MCF 10A (cell line): Measurements from ENCODE around the gene KCNJ10. TPM values are rescaled to one million over a fixed set of nuclear protein-coding genes. Genes with fewer than 3 reads are reported as not detected.

Experiments
- BruUV-seq: library from RNA; stranded (reverse); fragments of 400-500 nt; replicated peaks from 2 replicates; lab custom pipeline; 2021; lab: Mats Ljungman, UMichigan
- CTCF ChIA-PET: fragments of 300-600 bp; sonication (Branson Sonifier 250); formaldehyde crosslinking; extraction: SDS; loops from one replicate; lab custom pipeline; 2021; ENCODE audit warnings: antibody characterized with exemption, inconsistent platforms; lab: Yijun Ruan, JAX
- POLR2A ChIA-PET: fragments of 300-600, 350-650 bp; sonication (Branson Sonifier 250); formaldehyde crosslinking; extraction: SDS; loops from one replicate; lab custom pipeline; 2020; ENCODE audit warnings: antibody characterized with exemption, inconsistent platforms; lab: Yijun Ruan, JAX
- DNase-seq: peaks from one replicate; pipeline ENCODE4 v3.0.0-alpha.2; 2018; ENCODE audit not compliant: unreplicated experiment
- H3K27ac Mint-ChIP-seq: one replicate; pipeline ENCODE4 v1.8.0; 2022; ENCODE audit warnings: mild to moderate bottlenecking, low read depth, mixed read lengths; ENCODE audit not compliant: unreplicated experiment
- H3K27me3 Mint-ChIP-seq: one replicate; pipeline ENCODE4 v1.8.0; 2022; ENCODE audit warnings: mixed read lengths; ENCODE audit not compliant: insufficient read depth, unreplicated experiment
- H3K36me3 Mint-ChIP-seq: one replicate; pipeline ENCODE4 v1.8.0; 2022; ENCODE audit warnings: mild to moderate bottlenecking, moderate library complexity, mixed read lengths; ENCODE audit not compliant: insufficient read depth, unreplicated experiment
- H3K4me1 Mint-ChIP-seq: one replicate; pipeline ENCODE4 v1.8.0; 2022; ENCODE audit warnings: mixed read lengths; ENCODE audit not compliant: insufficient read depth, unreplicated experiment
- H3K4me3 Mint-ChIP-seq: one replicate; pipeline ENCODE4 v1.8.0; 2022; ENCODE audit warnings: mild to moderate bottlenecking, moderate library complexity, mixed read lengths; ENCODE audit not compliant: unreplicated experiment
- H3K9me3 Mint-ChIP-seq: one replicate; pipeline ENCODE4 v1.8.0; 2022; ENCODE audit warnings: mixed read lengths; ENCODE audit not compliant: unreplicated experiment
- intact Hi-C: fragments of 100-400 bp; cut with micrococcal nuclease; formaldehyde crosslinking; loops from 2 replicates; pipeline ENCODE4 v1.14.1; 2022
- total RNA-seq: library from RNA; stranded (reverse); gene quantifications from 2 replicates; pipeline ENCODE4 v1.2.3, GENCODE V29; 2022
- TF ChIP-seq, protein P1 (sequence below): fragments of 200-600 bp; IDR thresholded peaks from one replicate; pipeline ENCODE4 v1.8.0; 2022; ENCODE audit warnings: antibody characterized with exemption, mild to moderate bottlenecking; ENCODE audit not compliant: unreplicated experiment

The KCNJ10 gene
- total RNA-seq, 1 experiment from 2014 or later, result not detected

DNA sequence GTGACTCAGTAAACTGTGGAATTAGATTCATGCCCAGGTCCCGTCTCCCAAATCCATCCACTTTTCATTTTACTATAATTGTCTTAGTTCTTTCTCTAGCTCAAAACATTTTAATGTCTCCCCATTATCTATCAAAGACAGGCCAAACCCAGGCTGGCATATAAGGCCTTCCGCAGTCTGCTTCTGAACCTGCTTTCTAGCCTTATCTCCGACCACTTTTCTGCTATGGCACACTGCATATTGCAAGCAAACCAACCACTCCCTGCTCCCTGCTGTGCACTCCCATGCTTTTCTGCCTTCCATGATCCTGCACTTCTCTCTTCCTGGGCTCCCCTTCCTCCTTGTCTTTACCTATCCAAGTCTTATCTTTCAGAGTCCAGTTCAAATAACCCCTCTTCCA is 20.9 kb downstream of the KCNJ10 start:
- H3K27me3 Mint-ChIP-seq, result peaks cover 88% of the 10 kb centered on the region
- no peaks in the 10 kb centered on the region for H3K36me3 Mint-ChIP-seq
- POLR2A ChIA-PET, result interaction anchor here (1.0 to 2.9 kb wide), 2 partner anchors 15 to 49 kb away, joined by 3 to 13 read pairs; partner anchors contain the start of gene IGSF8
- H3K4me3 Mint-ChIP-seq, result no peak overlapping the region
- no peak overlapping the region for H3K27ac Mint-ChIP-seq
- BruUV-seq, result no TSS peak
- DNase-seq, result no peak
- no peaks in the 10 kb centered on the region for H3K9me3 Mint-ChIP-seq
- CTCF ChIA-PET, result interaction anchor here (0.5 to 49.6 kb wide), 3 partner anchors 9 to 32 kb away, joined by 3 to 1546 read pairs (median 3); partner anchors contain the start of genes IGSF8, KCNJ10 and KCNJ9
- TF ChIP-seq, protein P1, sequence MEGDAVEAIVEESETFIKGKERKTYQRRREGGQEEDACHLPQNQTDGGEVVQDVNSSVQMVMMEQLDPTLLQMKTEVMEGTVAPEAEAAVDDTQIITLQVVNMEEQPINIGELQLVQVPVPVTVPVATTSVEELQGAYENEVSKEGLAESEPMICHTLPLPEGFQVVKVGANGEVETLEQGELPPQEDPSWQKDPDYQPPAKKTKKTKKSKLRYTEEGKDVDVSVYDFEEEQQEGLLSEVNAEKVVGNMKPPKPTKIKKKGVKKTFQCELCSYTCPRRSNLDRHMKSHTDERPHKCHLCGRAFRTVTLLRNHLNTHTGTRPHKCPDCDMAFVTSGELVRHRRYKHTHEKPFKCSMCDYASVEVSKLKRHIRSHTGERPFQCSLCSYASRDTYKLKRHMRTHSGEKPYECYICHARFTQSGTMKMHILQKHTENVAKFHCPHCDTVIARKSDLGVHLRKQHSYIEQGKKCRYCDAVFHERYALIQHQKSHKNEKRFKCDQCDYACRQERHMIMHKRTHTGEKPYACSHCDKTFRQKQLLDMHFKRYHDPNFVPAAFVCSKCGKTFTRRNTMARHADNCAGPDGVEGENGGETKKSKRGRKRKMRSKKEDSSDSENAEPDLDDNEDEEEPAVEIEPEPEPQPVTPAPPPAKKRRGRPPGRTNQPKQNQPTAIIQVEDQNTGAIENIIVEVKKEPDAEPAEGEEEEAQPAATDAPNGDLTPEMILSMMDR, result no peak
- H3K4me1 Mint-ChIP-seq, result peaks cover 16% of the 10 kb centered on the region
- intact Hi-C loops, result loop anchor here (10.0 kb wide), 1 partner anchor 326 kb away; no protein-coding TSS in a partner anchor

GRCh38 chr1:160048335-160048734 is 21.6 kb downstream of the KCNJ10 start:
- no peak overlapping the region for H3K27ac Mint-ChIP-seq
- ChIA-PET CTCF (interaction anchor here (0.5 to 49.6 kb wide), 5 partner anchors 12 to 382 kb away, joined by 3 to 1546 read pairs (median 3); partner anchors contain the start of genes IGSF8, KCNJ10 and KCNJ9), POLR2A (interaction anchor here (1.0 to 6.5 kb wide), 4 partner anchors 16 to 49 kb away, joined by 3 to 49 read pairs (median 8); partner anchors contain the start of genes IGSF8 and PIGM)
- BruUV-seq, result no TSS peak
- peaks cover 16% of the 10 kb centered on the region for H3K4me1 Mint-ChIP-seq
- H3K9me3 Mint-ChIP-seq, result no peaks in the 10 kb centered on the region
- intact Hi-C loops, result loop anchor here (10.0 kb wide), 1 partner anchor 326 kb away; no protein-coding TSS in a partner anchor
- peaks cover 81% of the 10 kb centered on the region for H3K27me3 Mint-ChIP-seq
- no peak overlapping the region for H3K4me3 Mint-ChIP-seq
- TF ChIP-seq, protein P1, result no peak
- no peak for DNase-seq
- no peaks in the 10 kb centered on the region for H3K36me3 Mint-ChIP-seq

- TF ChIP-seq, protein P1, result no peak
- H3K36me3 Mint-ChIP-seq, result no peaks in the 10 kb centered on the region
- no peaks in the 10 kb centered on the region for H3K9me3 Mint-ChIP-seq
- ChIA-PET CTCF (interaction anchor here (0.6 to 49.6 kb wide), 36 partner anchors 8 to 577 kb away, joined by 3 to 1546 read pairs (median 4); partner anchors contain the start of genes CASQ1, IGSF8, KCNJ10 and KCNJ9), POLR2A (interaction anchor here (0.8 to 6.5 kb wide), 8 partner anchors 10 to 50 kb away, joined by 3 to 49 read pairs (median 7); partner anchors contain the start of genes IGSF8 and PIGM)
- intact Hi-C loops, result loop anchor here (10.0 kb wide), 1 partner anchor 327 kb away; no protein-coding TSS in a partner anchor
- BruUV-seq, result no TSS peak
- H3K4me3 Mint-ChIP-seq, result no peak overlapping the region
- peaks cover 71% of the 10 kb centered on the region for H3K27me3 Mint-ChIP-seq
- no peak overlapping the region for H3K27ac Mint-ChIP-seq
- H3K4me1 Mint-ChIP-seq, result peaks cover 16% of the 10 kb centered on the region
- no peak for DNase-seq
Measured at GRCh38 chr1:160047111-160047991, 22.6 kb downstream of the KCNJ10 start.
